B cell (primary cell): ENCODE measurements around the gene GANC.

Source experiments
- CTCF ChIP-seq: fragments of 200-600 bp; IDR thresholded peaks from one replicate; pipeline ENCODE4 v1.8.0; 2022; ENCODE audit warnings: antibody characterized with exemption, mild to moderate bottlenecking
- EZH2 ChIP-seq: IDR thresholded peaks from 2 replicates; pipeline ENCODE4 v1.6.1; 2012; ENCODE audit warnings: borderline replicate concordance, low read depth, mild to moderate bottlenecking, moderate library complexity, low read length; ENCODE audit not compliant: insufficient read depth, poor library complexity, severe bottlenecking

GRCh38 chr15:42363487-42363886 is 90.5 kb downstream of the GANC start:
- TF ChIP-seq CTCF (no peak), EZH2 (no peak)
